ENCODE data around the gene ABCA4. TPM values are rescaled to one million over a fixed set of nuclear protein-coding genes. Genes with fewer than 3 reads are reported as not detected.

Gene ABCA4
- total RNA-seq, 1 experiment from 2014 or later = 0.11 TPM

DNA sequence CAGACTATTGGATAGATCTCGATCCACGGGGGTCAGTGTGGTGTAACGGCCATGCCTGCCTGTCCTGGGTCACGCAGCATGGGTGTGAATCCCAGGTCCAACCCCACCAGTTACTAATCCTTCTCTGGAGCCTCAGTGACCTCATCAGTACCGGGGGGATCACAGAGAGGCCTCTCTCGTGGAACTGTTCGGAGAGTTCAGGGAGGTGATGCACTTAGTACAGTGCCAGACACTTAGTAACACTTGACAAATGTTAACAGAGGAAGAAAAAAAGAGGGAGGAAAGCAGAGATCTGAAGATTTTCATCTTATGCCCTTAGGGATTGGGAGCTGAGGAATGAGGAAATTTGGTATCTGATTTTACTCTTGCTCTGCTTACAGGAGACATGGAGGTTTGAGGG lies 2.9 kb downstream of the ABCA4 start:
- Histone ChIP-seq H3K9me3 (replicated peaks) (no peaks in the 10 kb centered on the region; the same call in 1 of the 2 replicates), H3K27me3 (replicated peaks) (no peaks in the 10 kb centered on the region), H3K36me3 (no peaks in the 10 kb centered on the region), H3K4me3 (no peak overlapping the region), H3K27ac (no peak overlapping the region), H3K4me1 (replicated peaks) (peaks cover 12% of the 10 kb centered on the region)
- peak in 1 of 2 experiments; percentile 26 for DNase-seq (ENCODE audit: low read depth in 1 of 2, low spot score in 2 of 2)

DNA sequence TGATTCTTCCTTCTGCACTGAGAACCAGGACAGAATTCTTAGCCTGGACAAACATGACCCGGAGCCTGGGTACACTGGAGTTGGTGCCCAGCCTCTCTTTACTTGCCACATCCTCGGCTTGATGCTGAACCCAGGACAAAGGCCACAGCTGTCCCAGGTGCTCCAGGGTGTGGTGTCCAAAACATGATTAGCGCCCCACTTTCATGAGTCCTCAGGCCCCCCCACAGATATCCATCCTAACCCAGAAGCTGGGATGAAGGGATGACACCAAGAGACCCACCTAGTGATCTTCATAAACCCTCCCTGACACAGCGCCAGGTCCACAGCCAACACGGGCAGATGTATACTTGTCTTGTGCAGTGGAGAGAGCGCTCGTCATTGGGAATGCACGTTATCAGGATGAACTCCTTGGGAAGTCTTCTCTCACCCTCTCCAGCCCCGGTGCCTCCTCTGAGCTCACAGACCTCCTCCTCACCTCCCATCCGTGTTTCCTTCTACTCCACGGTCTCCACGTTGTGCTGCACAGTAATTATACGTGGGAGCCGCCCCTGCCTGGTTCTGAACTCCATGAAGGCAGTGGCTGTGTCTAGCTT lies 3.6 kb downstream of the ABCA4 start:
- no peaks in the 10 kb centered on the region; the same call in 1 of the 2 replicates for H3K9me3 ChIP-seq (replicated peaks)
- no peak overlapping the region for H3K4me3 ChIP-seq
- H3K27me3 ChIP-seq (replicated peaks) = no peaks in the 10 kb centered on the region
- no peaks in the 10 kb centered on the region for H3K36me3 ChIP-seq
- H3K4me1 ChIP-seq (replicated peaks) = peaks cover 12% of the 10 kb centered on the region
- no peak overlapping the region for H3K27ac ChIP-seq
- DNase-seq (ENCODE audit: low read depth in 1 of 2, low spot score in 2 of 2) = peak in 1 of 2 experiments; percentile 28

DNA sequence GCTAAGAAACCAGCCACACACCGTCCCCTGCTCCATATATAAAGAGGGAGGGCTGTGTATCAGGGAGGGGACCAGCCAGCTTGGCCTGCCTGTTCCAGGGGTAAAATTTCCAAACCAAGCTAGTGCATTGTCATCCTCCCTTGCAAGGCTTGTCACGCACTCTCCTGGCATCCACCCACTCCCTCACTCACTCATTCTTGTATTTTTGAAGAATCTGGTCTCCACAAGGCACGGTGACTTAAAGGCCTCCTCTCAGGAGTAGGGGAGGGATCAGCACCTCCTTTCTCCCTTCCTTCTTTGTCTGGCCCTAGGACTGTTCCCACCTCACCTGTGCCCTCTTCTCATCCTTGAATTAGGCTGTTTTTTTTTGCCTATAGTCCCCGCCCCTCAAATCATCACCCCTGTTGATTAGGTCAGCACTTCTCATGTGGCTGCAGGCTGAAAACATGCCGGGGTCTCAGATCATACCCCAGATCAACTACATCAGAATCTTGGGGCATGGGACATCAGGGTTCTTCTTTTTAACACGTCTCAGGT lies 5.0 kb downstream of the ABCA4 start:
- peak in 1 of 2 experiments; percentile 26 for DNase-seq (ENCODE audit: low read depth in 1 of 2, low spot score in 2 of 2)
- Histone ChIP-seq H3K27me3 (replicated peaks) (no peaks in the 10 kb centered on the region), H3K4me1 (replicated peaks) (peaks cover 12% of the 10 kb centered on the region), H3K27ac (no peak overlapping the region), H3K9me3 (replicated peaks) (no peaks in the 10 kb centered on the region; the same call in 1 of the 2 replicates), H3K36me3 (no peaks in the 10 kb centered on the region), H3K4me3 (no peak overlapping the region)

DNA sequence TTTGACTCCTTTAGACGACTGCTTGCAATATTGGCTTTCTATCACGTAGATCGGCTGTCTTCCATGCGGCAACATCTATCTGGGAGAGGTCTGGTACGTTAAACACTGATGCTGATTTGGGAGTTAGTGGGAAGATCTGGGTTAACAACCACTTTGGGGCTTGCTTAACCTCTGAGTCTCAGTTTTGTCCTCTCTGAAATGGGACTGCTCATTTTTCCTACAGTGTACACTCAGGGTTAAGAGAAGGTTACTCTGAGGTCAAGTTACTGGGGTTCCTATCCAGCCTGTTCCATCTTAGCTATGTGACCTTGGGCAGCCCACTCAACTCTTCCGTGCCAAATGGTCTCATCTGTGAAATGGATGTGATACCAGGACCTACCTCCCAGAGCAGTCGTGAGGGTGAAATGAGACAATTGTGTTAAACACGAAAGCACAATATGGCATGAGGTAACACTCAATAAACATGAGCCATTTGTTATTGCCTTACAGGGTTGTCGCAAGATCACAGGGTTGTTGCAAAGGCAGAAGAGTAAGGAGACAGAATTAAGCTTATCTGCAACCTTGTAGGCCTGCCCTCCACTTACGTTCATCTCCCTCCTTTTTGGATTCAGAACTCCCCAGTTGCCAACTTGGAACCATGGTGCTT lies 5.6 kb downstream of the ABCA4 start:
- peaks cover 12% of the 10 kb centered on the region for H3K4me1 ChIP-seq (replicated peaks)
- H3K36me3 ChIP-seq = no peaks in the 10 kb centered on the region
- no peak for DNase-seq (ENCODE audit: low read depth in 1 of 2, low spot score in 2 of 2)
- no peaks in the 10 kb centered on the region; the same call in 1 of the 2 replicates for H3K9me3 ChIP-seq (replicated peaks)
- H3K4me3 ChIP-seq = no peak overlapping the region
- H3K27me3 ChIP-seq (replicated peaks) = no peaks in the 10 kb centered on the region
- no peak overlapping the region for H3K27ac ChIP-seq

DNA sequence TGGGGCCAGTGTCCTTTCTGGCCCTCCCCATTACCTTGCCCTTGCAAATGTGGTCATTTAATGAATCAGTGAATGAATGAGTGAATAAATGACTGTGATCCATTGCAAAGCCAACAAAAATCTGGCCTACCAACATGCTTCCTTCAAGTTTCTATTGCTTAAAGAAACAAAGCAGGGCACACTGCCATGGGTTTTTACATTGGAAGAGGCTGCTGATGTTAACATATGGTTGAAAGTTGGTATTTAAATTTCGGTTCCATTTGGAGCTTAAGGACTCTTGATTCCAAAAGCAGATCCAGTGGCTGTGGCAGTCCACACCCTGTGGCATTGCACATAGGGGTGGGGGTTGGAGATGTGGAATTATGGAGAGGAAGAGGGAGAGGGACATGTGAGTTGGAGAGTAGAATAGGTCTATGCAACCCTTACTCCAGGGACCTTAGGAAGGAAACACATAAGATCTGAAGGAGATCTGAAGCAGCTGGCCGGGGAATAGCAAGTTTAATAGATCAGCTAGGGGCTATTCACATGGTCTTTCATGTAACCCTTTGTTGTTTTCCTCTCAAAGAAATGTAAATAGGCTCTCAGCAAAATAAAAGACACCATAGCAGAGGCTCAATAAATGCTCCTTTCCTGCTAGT lies 7.2 kb downstream of the ABCA4 start:
- H3K4me1 ChIP-seq (replicated peaks) = peaks cover 12% of the 10 kb centered on the region
- H3K4me3 ChIP-seq = no peak overlapping the region
- no peak for DNase-seq (ENCODE audit: low read depth in 1 of 2, low spot score in 2 of 2)
- no peak overlapping the region for H3K27ac ChIP-seq
- H3K27me3 ChIP-seq (replicated peaks) = no peaks in the 10 kb centered on the region
- H3K9me3 ChIP-seq (replicated peaks) = no peaks in the 10 kb centered on the region; the same call in 1 of the 2 replicates
- H3K36me3 ChIP-seq = no peaks in the 10 kb centered on the region

DNA sequence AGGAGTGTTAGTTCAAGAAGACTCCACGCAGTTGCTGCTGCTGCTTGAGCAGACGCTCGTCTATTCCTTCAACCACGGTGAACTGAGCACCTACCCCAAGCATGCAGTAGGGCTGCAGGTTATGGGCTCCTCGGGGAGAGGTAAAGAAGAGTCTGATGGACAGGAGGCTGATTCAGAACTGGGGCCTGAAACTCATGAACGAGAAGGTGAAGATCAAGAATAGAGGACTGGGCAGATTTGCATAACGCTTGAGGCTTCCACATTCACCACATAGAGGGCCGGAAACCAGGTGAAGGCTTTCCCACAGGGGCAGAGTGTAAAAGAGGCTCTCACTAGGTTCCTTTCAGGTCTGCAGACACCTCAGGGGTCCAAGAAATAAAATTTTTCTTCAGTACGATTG lies 9.1 kb downstream of the ABCA4 start:
- H3K4me1 ChIP-seq (replicated peaks) = peaks cover 12% of the 10 kb centered on the region
- no peak for DNase-seq (ENCODE audit: low read depth in 1 of 2, low spot score in 2 of 2)
- no peaks in the 10 kb centered on the region for H3K36me3 ChIP-seq
- H3K27me3 ChIP-seq (replicated peaks) = no peaks in the 10 kb centered on the region
- no peak overlapping the region for H3K27ac ChIP-seq
- no peaks in the 10 kb centered on the region; the same call in 1 of the 2 replicates for H3K9me3 ChIP-seq (replicated peaks)
- no peak overlapping the region for H3K4me3 ChIP-seq

DNA sequence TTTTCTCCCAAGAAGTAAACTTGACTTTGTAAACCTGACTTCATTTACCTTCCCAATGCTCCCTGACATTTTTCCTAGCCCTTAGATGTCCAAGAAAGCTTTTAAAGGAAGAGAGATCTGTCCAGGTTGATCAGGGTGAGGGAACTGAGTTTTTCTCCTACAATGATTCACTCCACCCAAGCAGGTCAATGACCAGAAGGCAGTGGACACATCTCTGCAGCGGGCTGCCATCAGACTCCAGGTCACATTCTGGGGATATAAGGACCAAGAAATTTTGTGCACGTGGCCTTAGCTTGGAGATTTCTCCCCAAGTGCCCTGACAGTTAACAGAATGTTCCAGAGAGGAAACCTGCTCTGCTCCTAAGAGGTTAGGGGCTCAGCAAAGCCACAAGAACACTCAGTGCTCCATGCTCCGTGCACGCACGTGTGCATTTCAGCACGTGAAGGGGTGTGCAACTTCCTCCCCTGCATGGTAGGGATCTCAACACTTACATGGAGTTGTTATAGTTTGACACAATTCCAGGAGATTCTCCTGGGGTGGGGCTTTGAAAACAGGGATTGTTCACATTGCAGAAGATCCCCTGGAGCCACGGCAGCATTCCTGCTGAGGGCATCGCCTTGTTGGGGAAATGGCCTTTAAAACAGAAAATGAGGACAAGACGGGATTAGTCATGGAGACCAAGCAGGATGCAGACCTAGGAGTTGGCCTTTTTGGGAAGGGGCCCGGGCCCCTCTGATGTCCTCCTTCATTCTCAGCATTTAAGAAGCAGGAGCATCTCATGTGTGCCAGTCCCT lies 9.8 kb downstream of the ABCA4 start:
- H3K36me3 ChIP-seq = no peaks in the 10 kb centered on the region
- H3K4me3 ChIP-seq = no peak overlapping the region
- no peak overlapping the region for H3K27ac ChIP-seq
- H3K27me3 ChIP-seq (replicated peaks) = no peaks in the 10 kb centered on the region
- DNase-seq (ENCODE audit: low read depth in 1 of 2, low spot score in 2 of 2) = no peak
- H3K4me1 ChIP-seq (replicated peaks) = peaks cover 12% of the 10 kb centered on the region
- H3K9me3 ChIP-seq (replicated peaks) = no peaks in the 10 kb centered on the region; the same call in 1 of the 2 replicates

DNA sequence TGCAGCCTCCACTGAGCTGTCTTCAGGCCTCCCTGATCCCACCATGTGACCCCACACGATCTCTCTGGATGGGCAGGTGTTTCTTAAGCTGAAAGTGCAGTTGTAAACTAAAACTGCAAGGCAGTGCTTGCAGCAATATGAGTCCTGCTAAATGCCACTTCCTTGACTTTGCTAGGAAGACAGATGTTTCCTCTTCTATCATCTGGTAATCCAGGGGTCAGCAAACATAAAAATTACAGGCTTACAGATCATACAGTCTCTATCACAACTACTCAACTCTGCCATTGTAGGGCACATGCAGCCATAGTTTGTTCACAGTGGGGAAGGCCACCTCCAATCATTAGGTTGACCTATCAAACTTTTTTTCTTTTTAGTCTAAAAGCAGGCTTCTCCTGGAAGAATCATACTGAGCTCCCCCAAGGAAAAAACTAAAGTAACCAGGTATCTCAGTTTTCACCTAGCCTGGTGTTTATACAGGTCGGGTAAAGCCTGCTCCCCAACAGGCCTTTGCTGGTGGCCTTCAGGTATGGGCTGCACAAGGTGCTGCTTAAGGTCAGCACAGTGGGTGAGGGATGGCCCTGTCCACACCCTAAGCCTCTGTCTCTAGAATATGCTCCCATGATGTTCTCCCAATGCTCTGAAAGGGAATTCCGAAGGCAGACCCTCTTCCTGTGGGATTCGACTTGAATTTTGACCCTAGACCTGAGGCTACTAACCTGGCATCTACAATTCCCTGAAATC lies 10.8 kb downstream of the ABCA4 start:
- Histone ChIP-seq H3K4me3 (no peak overlapping the region), H3K9me3 (replicated peaks) (no peaks in the 10 kb centered on the region), H3K36me3 (no peaks in the 10 kb centered on the region), H3K27me3 (replicated peaks) (no peaks in the 10 kb centered on the region), H3K27ac (no peak overlapping the region), H3K4me1 (replicated peaks) (peaks cover 18% of the 10 kb centered on the region)
- no peak for DNase-seq (ENCODE audit: low read depth in 1 of 2, low spot score in 2 of 2)

DNA sequence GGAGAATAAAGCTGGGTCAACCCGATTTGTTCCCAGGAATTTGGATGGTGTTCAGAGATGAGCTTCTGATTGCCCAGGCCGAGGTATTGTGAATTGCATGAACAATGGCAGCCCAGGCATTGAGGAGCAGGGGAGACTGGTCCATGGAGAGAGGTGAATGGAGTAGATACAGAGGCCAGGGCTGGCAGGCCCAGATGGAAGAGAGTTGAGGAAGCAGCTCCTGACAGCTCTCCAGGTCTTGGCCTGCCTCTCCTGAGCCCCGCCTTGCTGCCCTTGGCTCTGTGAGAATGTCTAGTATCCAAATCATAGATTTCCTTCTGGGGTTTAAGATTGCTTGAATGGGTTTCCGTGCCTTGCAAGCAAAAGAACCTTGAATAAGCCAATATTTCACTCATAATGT lies 11.5 kb downstream of the ABCA4 start:
- no peaks in the 10 kb centered on the region for H3K27me3 ChIP-seq (replicated peaks)
- H3K4me1 ChIP-seq (replicated peaks) = peaks cover 23% of the 10 kb centered on the region
- DNase-seq (ENCODE audit: low read depth in 1 of 2, low spot score in 2 of 2) = no peak
- no peak overlapping the region for H3K27ac ChIP-seq
- H3K9me3 ChIP-seq (replicated peaks) = no peaks in the 10 kb centered on the region
- H3K36me3 ChIP-seq = no peaks in the 10 kb centered on the region
- no peak overlapping the region for H3K4me3 ChIP-seq

DNA sequence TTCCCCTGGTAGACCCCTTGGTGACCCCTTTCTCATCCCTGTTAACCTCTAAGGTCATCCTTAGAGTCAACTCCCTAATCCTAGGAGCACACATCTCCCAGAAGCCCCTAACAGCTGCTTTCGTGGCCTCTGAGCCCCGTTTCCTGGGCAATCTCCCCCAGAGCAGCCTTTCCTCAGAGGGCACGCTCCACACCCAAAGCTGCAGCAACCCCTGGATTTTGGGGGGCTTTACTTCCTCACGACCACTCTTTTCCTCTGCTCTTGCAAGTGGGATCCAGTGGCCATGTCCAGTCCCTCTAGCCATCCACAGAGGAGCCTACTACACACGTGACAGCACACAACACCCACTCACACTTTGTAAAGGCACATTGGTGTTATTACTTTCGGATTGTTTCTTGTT lies 13.8 kb downstream of the ABCA4 start:
- Histone ChIP-seq H3K4me3 (no peak overlapping the region), H3K36me3 (no peaks in the 10 kb centered on the region), H3K27me3 (replicated peaks) (no peaks in the 10 kb centered on the region), H3K27ac (no peak overlapping the region), H3K4me1 (replicated peaks) (peaks cover 23% of the 10 kb centered on the region), H3K9me3 (replicated peaks) (no peaks in the 10 kb centered on the region)
- DNase-seq (ENCODE audit: low read depth in 1 of 2, low spot score in 2 of 2) = no peak

DNA sequence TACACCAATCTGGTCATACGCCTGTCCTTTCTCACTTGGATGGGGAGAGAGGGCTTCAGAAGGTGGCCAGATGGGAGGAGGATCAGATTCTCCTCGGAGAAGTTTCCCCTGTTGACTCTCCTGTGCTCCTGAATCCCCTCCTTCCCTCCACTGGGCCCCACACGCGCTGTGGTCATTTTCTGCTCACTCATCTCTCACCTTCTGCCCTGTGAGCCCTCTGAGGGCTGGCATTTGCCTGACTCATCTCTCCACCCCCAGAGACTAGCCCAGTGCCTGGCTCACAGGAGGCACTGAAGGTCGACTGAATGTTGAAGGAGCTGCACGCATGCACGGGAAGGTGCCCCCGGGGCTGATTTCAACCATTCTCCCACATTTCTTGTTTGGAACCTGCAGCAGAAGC lies 14.2 kb downstream of the ABCA4 start:
- no peaks in the 10 kb centered on the region for H3K36me3 ChIP-seq
- no peak overlapping the region for H3K27ac ChIP-seq
- H3K4me3 ChIP-seq = no peak overlapping the region
- H3K27me3 ChIP-seq (replicated peaks) = no peaks in the 10 kb centered on the region
- peak; percentile 63 to 72 for DNase-seq (ENCODE audit: low read depth in 1 of 2, low spot score in 2 of 2)
- peaks cover 23% of the 10 kb centered on the region for H3K4me1 ChIP-seq (replicated peaks)
- H3K9me3 ChIP-seq (replicated peaks) = no peaks in the 10 kb centered on the region

DNA sequence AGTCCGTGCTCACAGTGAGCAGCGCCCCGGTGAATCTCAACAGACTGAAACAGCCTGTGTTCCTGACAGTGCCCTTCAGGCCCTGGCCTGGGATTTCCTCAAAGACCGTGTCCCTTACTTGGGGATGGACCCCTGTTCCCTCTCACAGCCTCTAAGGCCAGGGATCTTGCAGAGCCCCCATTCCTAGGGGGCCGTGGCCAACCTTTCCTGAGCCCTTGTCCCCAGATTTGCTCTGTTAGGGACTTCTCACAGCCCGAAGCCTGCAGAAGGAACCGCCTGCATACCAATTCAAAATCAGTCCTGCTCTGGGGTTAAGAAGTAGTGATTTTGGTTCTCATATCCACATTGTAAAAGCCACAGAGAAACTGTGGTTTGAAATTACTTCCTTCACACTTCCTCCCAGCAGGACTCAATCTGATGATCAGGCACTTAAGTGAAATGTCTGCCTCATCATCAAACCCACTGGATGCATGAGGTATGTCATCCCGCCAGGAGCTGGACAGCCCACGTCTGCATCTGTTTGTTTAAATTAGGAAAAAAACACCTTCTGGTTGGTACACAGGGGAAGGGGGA lies 14.9 kb downstream of the ABCA4 start:
- no peak for DNase-seq (ENCODE audit: low read depth in 1 of 2, low spot score in 2 of 2)
- H3K4me3 ChIP-seq = no peak overlapping the region

DNA sequence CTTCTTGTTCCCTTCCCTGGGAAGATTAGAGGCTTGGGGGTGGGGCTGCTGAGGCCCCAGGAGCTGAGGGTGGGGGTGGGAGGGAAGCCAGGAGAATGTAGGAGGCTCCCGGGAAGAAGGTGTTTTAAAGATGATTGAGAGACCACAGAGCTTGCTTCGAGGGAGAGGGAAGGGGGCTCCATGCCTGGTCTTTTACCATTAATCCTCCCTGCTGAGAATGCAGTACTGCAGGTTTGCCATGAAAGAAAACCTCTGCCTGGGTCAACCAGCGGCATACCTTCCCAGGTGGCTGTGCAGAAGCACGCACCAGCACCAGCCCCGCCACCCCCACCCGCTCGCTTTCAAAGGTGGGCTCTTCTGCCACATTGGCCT lies 15.4 kb downstream of the ABCA4 start:
- Histone ChIP-seq H3K9me3 (replicated peaks) (no peaks in the 10 kb centered on the region), H3K4me3 (no peak overlapping the region), H3K4me1 (replicated peaks) (peaks cover 31% of the 10 kb centered on the region), H3K27me3 (replicated peaks) (no peaks in the 10 kb centered on the region), H3K27ac (no peak overlapping the region), H3K36me3 (no peaks in the 10 kb centered on the region)
- DNase-seq (ENCODE audit: low read depth in 1 of 2, low spot score in 2 of 2) = no peak

More for the DNA sequence above, 14.9 kb downstream of the ABCA4 start:
- no peaks in the 10 kb centered on the region for H3K9me3 ChIP-seq (replicated peaks)
- no peak overlapping the region for H3K27ac ChIP-seq
- no peaks in the 10 kb centered on the region for H3K27me3 ChIP-seq (replicated peaks)
- H3K36me3 ChIP-seq = no peaks in the 10 kb centered on the region
- H3K4me1 ChIP-seq (replicated peaks) = peaks cover 27% of the 10 kb centered on the region
